ENCODE data around the gene CRB3.

- TF ChIP-seq, protein P1, sequence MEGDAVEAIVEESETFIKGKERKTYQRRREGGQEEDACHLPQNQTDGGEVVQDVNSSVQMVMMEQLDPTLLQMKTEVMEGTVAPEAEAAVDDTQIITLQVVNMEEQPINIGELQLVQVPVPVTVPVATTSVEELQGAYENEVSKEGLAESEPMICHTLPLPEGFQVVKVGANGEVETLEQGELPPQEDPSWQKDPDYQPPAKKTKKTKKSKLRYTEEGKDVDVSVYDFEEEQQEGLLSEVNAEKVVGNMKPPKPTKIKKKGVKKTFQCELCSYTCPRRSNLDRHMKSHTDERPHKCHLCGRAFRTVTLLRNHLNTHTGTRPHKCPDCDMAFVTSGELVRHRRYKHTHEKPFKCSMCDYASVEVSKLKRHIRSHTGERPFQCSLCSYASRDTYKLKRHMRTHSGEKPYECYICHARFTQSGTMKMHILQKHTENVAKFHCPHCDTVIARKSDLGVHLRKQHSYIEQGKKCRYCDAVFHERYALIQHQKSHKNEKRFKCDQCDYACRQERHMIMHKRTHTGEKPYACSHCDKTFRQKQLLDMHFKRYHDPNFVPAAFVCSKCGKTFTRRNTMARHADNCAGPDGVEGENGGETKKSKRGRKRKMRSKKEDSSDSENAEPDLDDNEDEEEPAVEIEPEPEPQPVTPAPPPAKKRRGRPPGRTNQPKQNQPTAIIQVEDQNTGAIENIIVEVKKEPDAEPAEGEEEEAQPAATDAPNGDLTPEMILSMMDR (conservative IDR thresholded peaks at IDR 0.05 in 1 of 2, IDR thresholded peaks at IDR 0.05 in 1 of 2; ENCODE audit: low read depth in 1 of 2, low read length in 2 of 2) = no peak
- TF ChIP-seq EZH2 (IDR thresholded peaks at IDR 0.05; ENCODE audit: low read length, missing control alignments) = no peak
Observed at GRCh38 chr19:6415591-6416190, 48.4 kb upstream of the CRB3 start.
